HG03159 (cell line): ENCODE results near the gene TMEM123.

Experiments used
- ATAC-seq: cut with Tn5 transposase; IDR thresholded peaks from one replicate; pipeline ENCODE4 v1.9.1; 2021; ENCODE audit warnings: mild to moderate bottlenecking, moderate library complexity; ENCODE audit not compliant: unreplicated experiment

TMEM123 gene

GRCh38 chr11:102452461-102453301, at the start of gene TMEM123:
TSS of gene TMEM123 (minus strand) at chr11:102452765. CDS start at chr11:102452623, 142 bp downstream.
- peak; percentile 63 for ATAC-seq

- ATAC-seq: no peak
Observed at GRCh38 chr11:102500829-102501228, 48.3 kb upstream of the TMEM123 start.

- ATAC-seq: no peak
Observed at GRCh38 chr11:102499931-102500330, 47.4 kb upstream of the TMEM123 start.

GRCh38 chr11:102499151-102499550, 46.6 kb upstream of the TMEM123 start:
- no peak for ATAC-seq

- ATAC-seq: no peak
Observed at GRCh38 chr11:102497061-102497460, 44.5 kb upstream of the TMEM123 start.

- ATAC-seq: peak; percentile 86
Observed at GRCh38 chr11:102495161-102496042, 42.8 kb upstream of the TMEM123 start.

GRCh38 chr11:102494216-102494615, 41.7 kb upstream of the TMEM123 start:
- no peak for ATAC-seq

- no peak for ATAC-seq
Observed at GRCh38 chr11:102493524-102493923, 41.0 kb upstream of the TMEM123 start.

- ATAC-seq: no peak
Observed at GRCh38 chr11:102491969-102492368, 39.4 kb upstream of the TMEM123 start.

GRCh38 chr11:102489186-102490145, 36.9 kb upstream of the TMEM123 start:
- ATAC-seq: no peak

- peak; percentile 75 for ATAC-seq
Observed at GRCh38 chr11:102488208-102488607, 35.6 kb upstream of the TMEM123 start.

- ATAC-seq: no peak
Observed at GRCh38 chr11:102487214-102487613, 34.6 kb upstream of the TMEM123 start.

- ATAC-seq: no peak
Observed at GRCh38 chr11:102486584-102486983, 34.0 kb upstream of the TMEM123 start.

GRCh38 chr11:102485095-102485722, 32.6 kb upstream of the TMEM123 start:
- no peak for ATAC-seq

GRCh38 chr11:102482433-102482832, 29.9 kb upstream of the TMEM123 start:
- ATAC-seq: no peak

GRCh38 chr11:102479733-102480132, 27.2 kb upstream of the TMEM123 start:
- ATAC-seq: no peak

GRCh38 chr11:102478673-102479299, 26.2 kb upstream of the TMEM123 start:
- ATAC-seq: no peak

GRCh38 chr11:102476812-102477211, 24.2 kb upstream of the TMEM123 start:
- ATAC-seq: no peak

GRCh38 chr11:102476069-102476468, 23.5 kb upstream of the TMEM123 start:
- no peak for ATAC-seq

- ATAC-seq: no peak
Observed at GRCh38 chr11:102473543-102473942, 21.0 kb upstream of the TMEM123 start.
